ENCODE measurements around the gene PIM1.

The PIM1 gene

DNA sequence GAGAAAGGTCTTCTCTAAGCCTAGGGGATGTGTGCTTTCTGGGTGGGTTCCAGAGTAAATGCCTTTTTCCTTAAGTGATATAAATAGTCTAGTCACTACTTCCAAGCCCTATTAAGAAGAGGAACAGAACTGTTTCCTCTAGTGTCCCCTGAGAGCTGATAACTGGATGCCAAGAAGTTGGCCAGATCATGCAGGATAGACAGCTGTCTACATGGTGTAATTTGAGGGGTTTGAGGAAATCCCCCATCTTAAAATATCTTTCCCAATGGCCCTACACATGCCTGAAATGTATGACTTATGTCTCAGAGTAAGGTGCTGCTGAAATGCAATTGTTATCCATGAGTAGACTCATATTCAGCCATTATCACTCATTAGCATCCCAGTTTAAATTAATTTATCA is 20.2 kb upstream of the PIM1 start:
- no peak for DNase-seq
- Histone ChIP-seq H3K27ac (no peak overlapping the region), H3K27me3 (ENCODE audit: insufficient read depth, low read depth, severe bottlenecking) (no peaks in the 10 kb centered on the region)

DNA sequence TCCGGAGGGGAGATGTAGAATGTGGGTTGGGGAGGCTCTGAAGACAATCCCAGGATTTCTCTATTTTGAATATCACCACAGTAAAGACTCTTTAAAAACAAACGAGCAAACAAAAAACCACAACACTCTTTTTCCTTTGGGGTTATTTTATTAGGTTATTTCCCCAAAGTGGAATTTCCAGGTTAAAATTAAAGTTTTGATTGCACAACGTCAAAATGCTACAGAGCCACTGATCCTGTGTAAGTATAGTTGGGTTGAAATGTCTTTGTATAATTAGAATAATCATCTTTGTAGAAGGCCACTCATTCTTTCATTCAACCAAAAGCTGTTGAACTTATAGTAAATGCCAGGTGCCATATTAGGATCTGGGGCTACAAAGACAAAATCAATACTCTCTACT is 19.6 kb upstream of the PIM1 start:
- no peaks in the 10 kb centered on the region for H3K36me3 ChIP-seq
- no peak overlapping the region for H3K27ac ChIP-seq
- H3K4me3 ChIP-seq (ENCODE audit: low read depth, low read length) = no peak overlapping the region
- no peaks in the 10 kb centered on the region for H3K27me3 ChIP-seq (ENCODE audit: insufficient read depth, low read depth, severe bottlenecking)
- no peak for DNase-seq
- no peaks in the 10 kb centered on the region for H3K9me3 ChIP-seq (ENCODE audit: severe bottlenecking)
- TF ChIP-seq, protein P1, sequence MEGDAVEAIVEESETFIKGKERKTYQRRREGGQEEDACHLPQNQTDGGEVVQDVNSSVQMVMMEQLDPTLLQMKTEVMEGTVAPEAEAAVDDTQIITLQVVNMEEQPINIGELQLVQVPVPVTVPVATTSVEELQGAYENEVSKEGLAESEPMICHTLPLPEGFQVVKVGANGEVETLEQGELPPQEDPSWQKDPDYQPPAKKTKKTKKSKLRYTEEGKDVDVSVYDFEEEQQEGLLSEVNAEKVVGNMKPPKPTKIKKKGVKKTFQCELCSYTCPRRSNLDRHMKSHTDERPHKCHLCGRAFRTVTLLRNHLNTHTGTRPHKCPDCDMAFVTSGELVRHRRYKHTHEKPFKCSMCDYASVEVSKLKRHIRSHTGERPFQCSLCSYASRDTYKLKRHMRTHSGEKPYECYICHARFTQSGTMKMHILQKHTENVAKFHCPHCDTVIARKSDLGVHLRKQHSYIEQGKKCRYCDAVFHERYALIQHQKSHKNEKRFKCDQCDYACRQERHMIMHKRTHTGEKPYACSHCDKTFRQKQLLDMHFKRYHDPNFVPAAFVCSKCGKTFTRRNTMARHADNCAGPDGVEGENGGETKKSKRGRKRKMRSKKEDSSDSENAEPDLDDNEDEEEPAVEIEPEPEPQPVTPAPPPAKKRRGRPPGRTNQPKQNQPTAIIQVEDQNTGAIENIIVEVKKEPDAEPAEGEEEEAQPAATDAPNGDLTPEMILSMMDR (IDR thresholded peaks at IDR 0.05; ENCODE audit: low read depth, low read length) = no peak

More for the DNA sequence above, 20.2 kb upstream of the PIM1 start:
- H3K4me3 ChIP-seq (ENCODE audit: low read depth, low read length) = no peak overlapping the region
- TF ChIP-seq, protein P1 (IDR thresholded peaks at IDR 0.05; ENCODE audit: low read depth, low read length) = no peak
- no peaks in the 10 kb centered on the region for H3K9me3 ChIP-seq (ENCODE audit: severe bottlenecking)
- no peaks in the 10 kb centered on the region for H3K36me3 ChIP-seq

DNA sequence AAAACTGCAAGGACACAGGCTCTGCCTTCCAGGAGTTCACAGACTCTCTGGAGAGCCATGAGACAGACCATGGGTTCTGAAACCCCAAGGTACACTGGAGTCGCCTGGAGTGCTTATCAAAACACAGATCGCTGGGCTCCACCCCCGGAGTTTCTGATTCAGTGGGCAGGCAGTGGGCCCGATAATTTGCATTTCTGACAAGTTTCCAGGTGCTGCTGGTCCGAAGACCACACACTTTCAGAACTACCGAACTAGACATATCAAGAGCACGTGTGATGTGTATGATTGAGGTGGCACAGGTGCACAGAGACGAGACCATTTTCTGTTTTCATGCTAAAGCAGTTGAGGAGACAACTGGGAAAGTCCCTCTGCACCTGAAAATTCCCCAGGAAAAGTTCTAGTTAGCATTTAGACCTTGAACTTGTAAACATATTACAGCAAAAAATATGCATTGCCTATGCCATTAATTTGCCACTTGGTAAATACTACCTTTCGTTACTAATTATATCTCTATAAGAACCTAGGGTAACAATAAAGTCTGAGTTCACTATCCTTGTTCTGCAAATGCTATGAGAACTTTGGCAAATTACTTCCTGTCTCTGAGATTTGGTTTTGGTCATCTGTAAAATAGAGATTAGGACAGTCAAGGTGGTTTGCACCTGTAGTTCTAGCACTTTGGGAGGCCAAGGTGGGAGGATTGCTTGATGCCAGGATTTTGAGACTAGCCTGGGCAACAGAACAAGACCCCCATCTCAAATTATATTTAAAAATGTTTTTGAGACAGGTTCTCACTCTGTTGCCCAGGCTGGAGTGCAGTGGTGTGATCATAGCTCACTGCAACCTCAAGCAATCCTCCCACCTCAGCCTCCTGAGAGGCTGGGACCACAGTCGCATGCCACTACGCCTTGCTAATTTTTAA is 14.3 kb upstream of the PIM1 start:
- no peaks in the 10 kb centered on the region for H3K9me3 ChIP-seq (ENCODE audit: severe bottlenecking)
- no peaks in the 10 kb centered on the region for H3K36me3 ChIP-seq
- H3K4me3 ChIP-seq (ENCODE audit: low read depth, low read length) = no peak overlapping the region
- H3K27me3 ChIP-seq (ENCODE audit: insufficient read depth, low read depth, severe bottlenecking) = no peaks in the 10 kb centered on the region
- H3K27ac ChIP-seq = no peak overlapping the region
- TF ChIP-seq, protein P1 (IDR thresholded peaks at IDR 0.05; ENCODE audit: low read depth, low read length) = no peak
- no peak for DNase-seq

DNA sequence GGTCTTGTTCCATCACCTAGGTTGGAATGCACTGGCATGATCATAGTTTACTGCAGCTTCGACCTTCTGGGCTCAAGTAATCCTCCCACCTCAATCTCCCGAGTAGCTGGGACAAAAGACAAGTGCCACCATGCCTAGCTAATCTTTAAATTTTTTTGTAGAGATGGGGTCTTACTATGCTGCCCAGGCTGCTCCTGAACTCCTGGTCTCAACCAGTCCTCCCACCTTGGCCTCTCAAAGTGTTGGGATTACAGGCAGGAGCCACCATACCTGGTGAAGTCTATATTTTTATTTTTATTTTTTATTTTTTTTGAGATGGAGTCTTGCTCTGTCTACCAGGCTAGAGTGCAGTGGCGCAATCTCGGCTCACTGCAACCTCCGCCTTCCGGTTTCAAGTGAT is 11.4 kb upstream of the PIM1 start:
- TF ChIP-seq, protein P1 (IDR thresholded peaks at IDR 0.05; ENCODE audit: low read depth, low read length) = no peak
- H3K9me3 ChIP-seq (ENCODE audit: severe bottlenecking) = no peaks in the 10 kb centered on the region
- DNase-seq = no peak
- H3K4me3 ChIP-seq (ENCODE audit: low read depth, low read length) = no peak overlapping the region
- H3K27me3 ChIP-seq (ENCODE audit: insufficient read depth, low read depth, severe bottlenecking) = no peaks in the 10 kb centered on the region
- H3K27ac ChIP-seq = no peak overlapping the region
- no peaks in the 10 kb centered on the region for H3K36me3 ChIP-seq

DNA sequence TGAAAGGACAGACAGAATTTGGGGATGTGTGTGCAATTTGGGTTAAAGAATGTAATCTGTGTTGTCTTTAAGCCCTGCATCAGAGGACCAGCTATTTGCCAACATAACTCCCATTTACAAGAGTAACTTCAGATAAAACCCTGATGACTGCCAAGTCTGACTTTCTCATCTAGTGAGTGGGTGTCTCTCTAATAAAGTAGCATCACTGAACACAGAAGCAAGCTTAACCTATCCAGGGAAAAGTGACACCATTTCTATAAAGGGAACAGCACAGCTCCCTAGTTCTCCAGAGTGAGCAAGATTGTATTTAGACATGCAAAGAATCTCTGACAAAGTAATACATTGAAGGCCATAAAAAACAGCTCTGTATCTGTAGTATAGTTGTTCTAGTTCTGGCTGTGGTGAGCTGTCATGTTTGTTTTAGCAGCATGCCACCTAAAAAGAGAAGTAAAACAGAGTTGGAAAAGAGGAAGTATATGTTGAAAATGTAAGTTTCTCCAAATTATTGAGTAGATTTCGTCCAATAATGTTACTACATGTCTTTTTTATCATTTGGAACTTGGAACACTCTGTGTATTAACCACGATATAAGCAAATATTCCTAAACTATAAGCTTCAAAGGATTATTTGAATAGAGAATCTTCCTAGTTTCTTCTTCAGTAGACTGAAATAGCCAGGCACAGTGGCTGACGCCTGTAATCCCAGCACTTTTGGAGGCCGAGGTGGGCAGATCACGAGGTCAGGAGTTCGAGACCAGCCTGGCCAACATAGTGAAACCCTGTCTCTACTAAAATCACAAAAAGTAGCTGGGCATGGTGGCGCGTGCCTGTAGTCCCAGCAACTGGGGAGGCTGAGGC is 8.8 kb upstream of the PIM1 start:
- H3K9me3 ChIP-seq (ENCODE audit: severe bottlenecking) = peaks cover 3% of the 10 kb centered on the region
- H3K36me3 ChIP-seq = no peaks in the 10 kb centered on the region
- DNase-seq = no peak
- H3K27ac ChIP-seq = no peak overlapping the region
- TF ChIP-seq, protein P1 (IDR thresholded peaks at IDR 0.05; ENCODE audit: low read depth, low read length) = no peak
- no peak overlapping the region for H3K4me3 ChIP-seq (ENCODE audit: low read depth, low read length)
- no peaks in the 10 kb centered on the region for H3K27me3 ChIP-seq (ENCODE audit: insufficient read depth, low read depth, severe bottlenecking)

Data from WERI-Rb-1 (cell line).